ENCODE measurements around the gene KICS2. TPM values are rescaled to one million over a fixed set of nuclear protein-coding genes. Genes with fewer than 3 reads are reported as not detected.

KICS2 gene
- total and polyA plus RNA-seq, 2 of the 8 experiments (the other 6 are each of a cell fraction or from before 2014, with no cell fraction given) = 5.6 to 9.5 TPM

- TF ChIP-seq CHD7 (IDR thresholded peaks at IDR 0.05; ENCODE audit: insufficient replicate concordance, low read length) = no peak
Observed at GRCh38 chr12:64232196-64232595, 10.1 kb upstream of the KICS2 start (continued).
